ENCODE data around the gene MICA. TPM values are rescaled to one million over a fixed set of nuclear protein-coding genes. Genes with fewer than 3 reads are reported as not detected.
A peak's percentile ranks its signal among the peaks of the same experiment; 100 is the strongest.
"Not testable (repeated sequence)": the region's sequence is repeated elsewhere in the genome, so short reads cannot be mapped to it uniquely, and the experiment has no call there.

The MICA gene
- 11.0 TPM for total RNA-seq

DNA sequence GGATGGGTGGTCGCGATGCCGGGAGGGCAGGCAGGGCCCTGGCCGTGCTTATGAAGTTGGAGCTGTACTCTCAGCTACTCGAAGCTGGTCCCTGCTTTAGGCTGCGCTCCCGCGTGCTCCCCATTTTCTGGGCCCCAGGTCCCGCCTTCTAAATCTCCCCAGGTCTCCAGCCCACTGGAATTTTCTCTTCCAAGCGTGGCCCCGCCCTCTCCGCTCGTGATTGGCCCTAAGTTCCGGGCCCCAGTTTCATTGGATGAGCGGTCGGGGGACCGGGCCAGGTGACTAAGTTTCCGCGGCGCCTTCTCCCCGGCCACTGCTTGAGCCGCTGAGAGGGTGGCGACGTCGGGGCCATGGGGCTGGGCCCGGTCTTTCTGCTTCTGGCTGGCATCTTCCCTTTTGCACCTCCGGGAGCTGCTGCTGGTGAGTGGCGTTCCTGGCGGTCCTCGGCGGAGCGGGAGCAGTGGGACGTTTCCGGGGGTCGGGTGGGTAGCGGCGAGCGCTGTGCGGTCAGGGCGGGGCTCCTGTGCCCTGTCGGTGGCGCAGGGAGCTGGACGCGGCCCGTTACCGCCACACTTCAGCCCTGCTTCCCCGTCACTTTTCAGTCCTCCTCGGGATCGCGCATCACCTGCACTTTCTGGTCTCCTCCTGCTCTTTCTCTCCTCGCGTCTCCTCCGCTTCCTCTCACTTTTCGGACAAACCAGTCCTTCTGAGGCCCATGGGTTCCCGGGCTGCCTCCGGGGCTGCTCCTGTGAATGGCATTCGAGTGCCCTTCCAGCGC is at the start of gene MICA:
TSS of gene MICA (plus strand) at position 313 of the 778 bp plus-strand sequence. CDS start at position 351, 38 bp downstream.
- peak; percentile 86 for ATAC-seq

- no peak for ATAC-seq
Measured at GRCh38 chr6:31354158-31354863, 49.1 kb upstream of the MICA start.

- ATAC-seq: no peak
Measured at GRCh38 chr6:31354864-31355582, 48.4 kb upstream of the MICA start.

DNA sequence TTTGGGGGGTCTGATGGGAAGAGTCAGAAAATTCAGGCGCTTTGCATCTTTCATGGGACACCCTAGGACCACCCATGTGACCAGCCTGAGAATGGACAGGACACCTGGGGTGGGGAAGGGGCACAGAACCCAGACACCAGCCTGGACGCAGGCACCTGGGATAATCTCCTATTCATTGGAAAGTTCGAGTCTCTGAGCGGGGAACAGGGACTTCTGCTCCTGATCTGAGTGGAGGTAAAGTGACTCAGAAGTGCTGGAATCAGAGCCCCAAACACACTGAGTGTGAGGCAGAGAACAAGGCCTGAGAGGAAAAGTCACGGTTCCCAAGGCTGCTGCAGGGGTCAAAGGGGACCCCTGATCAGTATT is 47.8 kb upstream of the MICA start:
- no peak for ATAC-seq

DNA sequence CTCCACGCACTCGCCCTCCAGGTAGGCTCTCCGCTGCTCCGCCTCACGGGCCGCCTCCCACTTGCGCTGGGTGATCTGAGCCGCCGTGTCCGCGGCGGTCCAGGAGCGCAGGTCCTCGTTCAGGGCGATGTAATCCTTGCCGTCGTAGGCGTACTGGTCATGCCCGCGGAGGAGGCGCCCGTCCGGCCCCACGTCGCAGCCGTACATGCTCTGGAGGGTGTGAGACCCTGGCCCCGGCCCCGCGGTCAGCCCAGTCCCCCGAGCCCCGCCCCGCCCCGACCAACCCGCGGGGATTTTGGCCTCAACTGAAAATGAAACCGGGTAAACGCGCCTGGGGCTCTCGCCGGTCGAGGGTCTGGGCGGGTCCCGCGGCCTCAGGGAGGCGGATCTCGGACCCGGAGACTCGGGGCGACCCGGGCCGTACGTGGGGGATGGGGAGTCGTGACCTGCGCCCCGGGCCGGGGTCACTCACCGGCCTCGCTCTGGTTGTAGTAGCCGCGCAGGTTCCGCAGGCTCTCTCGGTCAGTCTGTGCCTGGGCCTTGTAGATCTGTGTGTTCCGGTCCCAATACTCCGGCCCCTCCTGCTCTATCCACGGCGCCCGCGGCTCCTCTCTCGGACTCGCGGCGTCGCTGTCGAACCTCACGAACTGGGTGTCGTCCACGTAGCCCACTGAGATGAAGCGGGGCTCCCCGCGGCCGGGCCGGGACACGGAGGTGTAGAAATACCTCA is 47.0 kb upstream of the MICA start:
- ATAC-seq: peak; percentile 43

GRCh38 chr6:31356946-31357466 is 46.4 kb upstream of the MICA start, which contains the start of gene HLA-B:
Gene HLA-B, minus strand, starts transcription at chr6:31357179. Its CDS starts 21 bp downstream, at chr6:31357158.
- ATAC-seq: peak; percentile 92

DNA sequence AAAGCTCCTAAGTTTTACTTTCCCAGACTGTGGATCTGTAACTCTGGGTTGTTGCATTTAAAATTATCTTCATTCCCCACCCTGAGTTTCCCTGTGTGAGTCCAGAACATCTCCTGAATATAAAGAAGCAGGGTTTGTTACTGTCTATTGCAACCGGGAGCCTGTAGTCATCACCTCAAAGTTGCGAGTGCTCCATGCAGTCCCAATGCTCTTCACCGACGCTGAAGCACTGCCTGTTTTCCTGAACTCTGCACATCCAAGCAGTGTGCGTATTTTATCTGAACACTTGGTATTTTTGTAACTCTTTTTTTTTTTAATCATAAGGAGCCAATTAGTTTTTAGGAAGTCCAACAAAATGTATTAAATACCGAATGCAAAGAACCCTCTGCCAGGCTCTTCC is 45.5 kb upstream of the MICA start:
- no peak for ATAC-seq

DNA sequence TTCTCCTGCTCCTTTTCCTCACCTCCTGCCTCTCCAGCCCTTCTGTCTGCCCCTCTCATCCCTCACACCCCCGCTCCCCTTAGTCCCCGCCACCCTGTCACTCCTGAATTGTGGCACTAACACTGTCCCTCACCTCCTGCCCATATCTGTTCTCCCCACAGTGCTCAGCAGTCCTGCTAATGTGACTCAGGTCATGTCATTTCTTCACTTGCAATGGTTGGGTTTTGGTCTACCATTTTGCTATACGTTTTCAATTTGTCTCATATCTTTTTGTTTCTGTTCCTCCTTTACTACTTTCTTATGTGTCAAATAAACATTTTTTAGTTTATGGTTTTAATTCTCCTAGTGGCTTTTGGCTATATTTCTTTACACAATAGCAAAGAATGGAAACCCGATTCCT is 45.1 kb upstream of the MICA start:
- ATAC-seq: no peak

- ATAC-seq: no peak
Measured at GRCh38 chr6:31359581-31359980, 43.8 kb upstream of the MICA start.

GRCh38 chr6:31362751-31363150 is 40.6 kb upstream of the MICA start:
- ATAC-seq: no peak

- ATAC-seq: no peak
Measured at GRCh38 chr6:31363811-31364210, 39.6 kb upstream of the MICA start.

GRCh38 chr6:31365864-31366263 is 37.5 kb upstream of the MICA start:
- no peak for ATAC-seq

GRCh38 chr6:31366693-31367470 is 36.5 kb upstream of the MICA start:
- peak; percentile 98 for ATAC-seq

DNA sequence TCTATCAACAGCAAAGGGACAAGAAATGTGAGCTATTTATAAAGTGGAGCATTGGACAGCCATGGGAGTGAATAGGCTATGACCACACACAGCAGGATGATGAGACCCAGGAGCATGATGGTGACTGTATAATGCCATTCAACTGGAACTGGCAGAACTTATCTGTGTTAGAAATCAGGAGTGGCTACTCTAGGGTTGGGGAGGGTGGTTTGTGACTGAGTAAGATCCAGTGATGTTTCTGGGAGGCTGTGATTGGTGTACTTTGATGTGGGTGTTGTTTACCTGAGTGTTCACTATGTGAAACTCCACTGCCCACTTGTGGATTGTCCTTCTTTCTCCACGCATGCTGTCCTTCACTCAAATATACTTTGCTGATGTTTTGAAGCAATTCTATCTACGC is 34.9 kb upstream of the MICA start:
- no peak for ATAC-seq

GRCh38 chr6:31374118-31374517 is 29.3 kb upstream of the MICA start:
- ATAC-seq: not testable (repeated sequence)

- ATAC-seq: no peak
Measured at GRCh38 chr6:31375699-31376098, 27.7 kb upstream of the MICA start.

DNA sequence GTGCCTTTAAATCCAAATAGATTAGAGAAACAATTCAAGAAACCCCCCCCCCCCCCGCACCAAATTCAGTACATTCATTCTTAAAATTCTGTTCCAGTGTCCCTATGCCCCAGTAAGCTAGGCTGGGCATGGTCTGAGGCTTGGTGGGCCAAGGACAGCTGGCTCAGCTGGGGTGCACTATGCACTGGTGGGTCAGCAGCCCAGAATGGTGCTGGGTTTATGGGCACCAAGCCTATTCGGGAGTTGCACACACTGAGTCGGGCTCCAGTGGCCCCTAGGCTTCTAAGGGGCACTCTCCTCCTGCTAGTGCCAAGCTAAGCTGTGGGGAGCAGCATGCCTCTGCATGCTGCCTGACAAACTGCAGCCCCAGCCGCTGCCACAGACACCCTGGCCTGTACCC is 26.4 kb upstream of the MICA start:
- peak; percentile 28 for ATAC-seq

- no peak for ATAC-seq
Measured at GRCh38 chr6:31378062-31378720, 25.2 kb upstream of the MICA start.

GRCh38 chr6:31378721-31379103 is 24.7 kb upstream of the MICA start:
- no peak for ATAC-seq

GRCh38 chr6:31379850-31380249 is 23.5 kb upstream of the MICA start:
- ATAC-seq: no peak

DNA sequence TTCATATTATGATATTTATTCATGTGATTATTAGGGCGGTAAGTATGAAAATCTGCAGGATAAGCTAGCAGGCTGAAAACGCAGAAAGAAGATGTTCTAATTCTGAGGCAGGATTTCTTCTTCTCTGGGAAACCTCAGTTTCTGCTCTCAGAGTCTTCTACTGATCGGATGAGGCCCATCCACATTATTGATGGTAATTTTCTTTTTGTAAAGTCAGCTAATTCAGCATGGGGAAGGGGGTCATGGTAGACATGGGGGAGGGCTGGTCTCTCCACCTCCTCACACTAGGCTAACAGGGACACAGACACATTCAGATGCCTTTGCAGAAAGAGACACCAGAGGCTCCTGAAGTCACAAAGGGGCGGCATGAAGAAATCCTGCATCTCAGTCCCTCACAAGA is 21.7 kb upstream of the MICA start:
- ATAC-seq: no peak

All from esophagus mucosa (tissue), 1 donor.